Aorta (tissue), 5 donors: Measurements from ENCODE around the gene FPGT. TPM values are rescaled to one million over a fixed set of nuclear protein-coding genes. Genes with fewer than 3 reads are reported as not detected.

ENCODE experiments used
- ATAC-seq: fragments of 200-7000 bp; cut with Tn5 transposase; one replicate; pipeline ENCODE4 v1.9.1; 2022; ENCODE audit warnings: moderate library complexity; ENCODE audit not compliant: low FRiP score
- DNase-seq, 2 donors: peaks; one replicate each; pipeline ENCODE4 v3.0.0-alpha.2; 2020
- H3K27ac ChIP-seq, 2 donors: one replicate each; pipeline ENCODE4 v1.5.1; 2013; ENCODE audit warnings: low read length in 2 of 2, mild to moderate bottlenecking in 2 of 2, moderate library complexity in 2 of 2, control low read depth in 1 of 2, inconsistent platforms in 1 of 2, low read depth in 1 of 2
- H3K27me3 ChIP-seq, 2 donors: one replicate each; pipeline ENCODE4 v1.6.1; 2013; ENCODE audit warnings: control low read depth in 1 of 2, low read length in 1 of 2, mild to moderate bottlenecking in 1 of 2, moderate library complexity in 1 of 2; ENCODE audit not compliant: insufficient read depth in 2 of 2, control insufficient read depth in 1 of 2
- H3K36me3 ChIP-seq, 2 donors: one replicate each; pipeline ENCODE4 v1.6.1; 2013; ENCODE audit warnings: control low read depth in 1 of 2, low read length in 1 of 2, mild to moderate bottlenecking in 1 of 2; ENCODE audit not compliant: insufficient read depth in 2 of 2, control insufficient read depth in 1 of 2
- H3K4me1 ChIP-seq, 2 donors: one replicate each; pipeline ENCODE4 v1.6.1; 2013; ENCODE audit warnings: low read length in 2 of 2, control low read depth in 1 of 2, mild to moderate bottlenecking in 1 of 2, moderate library complexity in 1 of 2; ENCODE audit not compliant: insufficient read depth in 2 of 2, control insufficient read depth in 1 of 2
- H3K4me3 ChIP-seq, 2 donors: one replicate each; pipeline ENCODE4 v1.5.1; 2013; ENCODE audit warnings: low read length in 2 of 2, control low read depth in 1 of 2, mild to moderate bottlenecking in 1 of 2
- H3K9me3 ChIP-seq: one replicate; pipeline ENCODE4 v1.6.1; 2013; ENCODE audit warnings: mild to moderate bottlenecking, low read length; ENCODE audit not compliant: control insufficient read depth
- WGBS, 2 donors: extraction: QIAGEN DNeasy Blood & Tissue Kit; methylation state at CpG; one replicate each; pipeline ENCODE4 v1.1.7; 2013; 5-methylcytosine and 5-hydroxymethylcytosine counted together
- intact Hi-C, 2 donors: fragments of 100-400 bp; cut with DNase I; formaldehyde crosslinking; loops; one replicate each; pipeline versions ENCODE4 v1.14.2 to v1.15.0; 2022
- polyA plus RNA-seq, 2 donors: library from polyadenylated mRNA; stranded (reverse); fragments of 200-250 nt; gene quantifications; one replicate each; pipeline ENCODE4 v1.2.3, GENCODE V29; 2013
- total RNA-seq, 2 donors: library from RNA; stranded (reverse); fragmentation: NEBNext Ultra II Directional; extraction: Animal tissue kit (Norgen Biotek cat#: 25700); gene quantifications; one replicate each; pipeline ENCODE4 v1.2.1, GENCODE V29; 2021
- donor health status: healthy with polysubstance abuse.
- donor health status: Bipolar disorder and iron deficiency.
- donor health status: DM: no; HTN: no; CAD: no.
- donor health status: DM: no; HTN: no; CAD: no.
- donor health status: DM: yes; HTN: yes; CAD: no.

The FPGT gene
- total and polyA plus RNA-seq, 4 donors = 6.1 to 19.7 (median 13.2) TPM

GRCh38 chr1:74197255-74197654 lies 787 bp upstream of the FPGT start:
- peak overlapping the region in 1 of 2 donors; percentile 44 for H3K4me3 ChIP-seq

GRCh38 chr1:74199504-74199903 lies 1.5 kb downstream of the FPGT start:
- ATAC-seq (no peak), DNase-seq (no peak)
- intact Hi-C loops = loop anchor here in 1 of 2 donors (5.0 to 10.0 kb wide), 2 partner anchors 268 to 535 kb away; partner anchors contain the start of genes CRYZ and TYW3
- no peak overlapping the region for H3K4me3 ChIP-seq
- H3K27ac ChIP-seq = no peak overlapping the region
- no peaks in the 10 kb centered on the region for H3K27me3 ChIP-seq
- WGBS, 2 donors = 80 to 87% methylated on average over 5 of the region's 5 CpGs
- H3K9me3 ChIP-seq = no peaks in the 10 kb centered on the region
- no peaks in the 10 kb centered on the region for H3K36me3 ChIP-seq
- H3K4me1 ChIP-seq = peaks cover 0 to 2% of the 10 kb centered on the region in 2 donors

More at GRCh38 chr1:74197255-74197654, 787 bp upstream of the FPGT start:
- no peaks in the 10 kb centered on the region for H3K27me3 ChIP-seq
- intact Hi-C loops = loop anchor here in 1 of 2 donors (5.0 to 10.0 kb wide), 2 partner anchors 270 to 538 kb away; partner anchors contain the start of genes CRYZ and TYW3
- 66 to 69% methylated on average over 5 of the region's 5 CpGs for WGBS, 2 donors
- H3K9me3 ChIP-seq = no peaks in the 10 kb centered on the region
- H3K4me1 ChIP-seq = peaks cover 0 to 2% of the 10 kb centered on the region in 2 donors
- ATAC-seq (no peak), DNase-seq (no peak)
- no peak overlapping the region for H3K27ac ChIP-seq
- no peaks in the 10 kb centered on the region for H3K36me3 ChIP-seq

GRCh38 chr1:74205266-74205665 lies 7.2 kb downstream of the FPGT start:
- H3K27ac ChIP-seq = no peak overlapping the region
- H3K36me3 ChIP-seq = no peaks in the 10 kb centered on the region
- H3K4me1 ChIP-seq = no peaks in the 10 kb centered on the region
- no peaks in the 10 kb centered on the region for H3K9me3 ChIP-seq
- ATAC-seq (no peak), DNase-seq (no peak)
- no peaks in the 10 kb centered on the region for H3K27me3 ChIP-seq
- no peak overlapping the region for H3K4me3 ChIP-seq
- 66 to 68% methylated on average over 2 of the region's 2 CpGs for WGBS, 2 donors
- intact Hi-C loops = no loop called here

GRCh38 chr1:74215229-74215628 lies 17.2 kb downstream of the FPGT start:
- H3K9me3 ChIP-seq = no peaks in the 10 kb centered on the region
- no peaks in the 10 kb centered on the region for H3K27me3 ChIP-seq
- WGBS, 2 donors = 91 to 100% methylated on average over 1 of the region's 1 CpG
- intact Hi-C loops = no loop called here
- DNase-seq (no peak), ATAC-seq (no peak)
- no peaks in the 10 kb centered on the region for H3K4me1 ChIP-seq
- no peak overlapping the region for H3K27ac ChIP-seq
- H3K36me3 ChIP-seq = no peaks in the 10 kb centered on the region
- H3K4me3 ChIP-seq = no peak overlapping the region

- ATAC-seq = no peak
- Histone ChIP-seq H3K4me3 (no peak overlapping the region), H3K9me3 (peaks cover 6% of the 10 kb centered on the region), H3K27ac (no peak overlapping the region), H3K4me1 (no peaks in the 10 kb centered on the region), H3K36me3 (peaks cover 0 to 2% of the 10 kb centered on the region in 2 donors), H3K27me3 (no peaks in the 10 kb centered on the region)
- intact Hi-C loops = no loop called here
- WGBS, 2 donors = 94% methylated on average over 5 of the region's 5 CpGs
- no peak for DNase-seq
Observed at GRCh38 chr1:74222701-74223100, 24.7 kb downstream of the FPGT start.

GRCh38 chr1:74223453-74223852 lies 25.4 kb downstream of the FPGT start:
- DNase-seq = no peak

GRCh38 chr1:74235153-74235552 lies 37.1 kb downstream of the FPGT start, which contains the start of gene TNNI3K:
TSS of gene TNNI3K (plus strand) at chr1:74235387. CDS start at chr1:74235452, 65 bp downstream.
- ATAC-seq (no peak), DNase-seq (no peak)
- no peak within 1 kb of the TSS for H3K4me3 ChIP-seq
- H3K36me3 ChIP-seq = no peaks in the 10 kb centered on the region
- H3K27ac ChIP-seq = no peak within 1 kb of the TSS
- no peaks in the 10 kb centered on the region for H3K9me3 ChIP-seq
- intact Hi-C loops = no loop called here
- no peaks in the 10 kb centered on the region for H3K4me1 ChIP-seq
- no peaks in the 10 kb centered on the region for H3K27me3 ChIP-seq
- WGBS, 2 donors = 9 to 21% methylated on average over 2 of the region's 2 CpGs

More at GRCh38 chr1:74223453-74223852, 25.4 kb downstream of the FPGT start:
- H3K4me1 ChIP-seq = no peaks in the 10 kb centered on the region
- H3K9me3 ChIP-seq = peaks cover 6% of the 10 kb centered on the region
- no peak overlapping the region for H3K4me3 ChIP-seq
- no peaks in the 10 kb centered on the region for H3K27me3 ChIP-seq
- 70 to 78% methylated on average over 3 of the region's 3 CpGs for WGBS, 2 donors
- intact Hi-C loops = no loop called here
- no peak overlapping the region for H3K27ac ChIP-seq
- peaks cover 0 to 2% of the 10 kb centered on the region in 2 donors for H3K36me3 ChIP-seq
- ATAC-seq = no peak

GRCh38 chr1:74236440-74236839 lies 38.4 kb downstream of the FPGT start:
- ATAC-seq = no peak
- H3K27ac ChIP-seq = no peak overlapping the region
- no peaks in the 10 kb centered on the region for H3K4me1 ChIP-seq
- WGBS, 2 donors = 84 to 89% methylated on average over 3 of the region's 3 CpGs
- H3K4me3 ChIP-seq = no peak overlapping the region
- no peaks in the 10 kb centered on the region for H3K9me3 ChIP-seq
- H3K27me3 ChIP-seq = no peaks in the 10 kb centered on the region
- no peaks in the 10 kb centered on the region for H3K36me3 ChIP-seq
- intact Hi-C loops = no loop called here
- DNase-seq = no peak

- ATAC-seq (no peak), DNase-seq (no peak)
- intact Hi-C loops = no loop called here
- no peak overlapping the region for H3K27ac ChIP-seq
- H3K27me3 ChIP-seq = no peaks in the 10 kb centered on the region
- 78 to 90% methylated on average over 1 of the region's 1 CpG for WGBS, 2 donors
- no peak overlapping the region for H3K4me3 ChIP-seq
- H3K36me3 ChIP-seq = no peaks in the 10 kb centered on the region
- no peaks in the 10 kb centered on the region for H3K9me3 ChIP-seq
- H3K4me1 ChIP-seq = no peaks in the 10 kb centered on the region
Observed at GRCh38 chr1:74237035-74237434, 39.0 kb downstream of the FPGT start.
